Breast epithelium (tissue), 4 donors: ENCODE results near the gene DKK3. TPM values are rescaled to one million over a fixed set of nuclear protein-coding genes. Genes with fewer than 3 reads are reported as not detected.

Experiments used
- DNase-seq, 2 donors: peaks; one replicate each; pipeline ENCODE4 v3.0.0-alpha.2; 2019; ENCODE audit warnings: low spot score in 2 of 2
- H3K27ac ChIP-seq, 2 donors: fragments of 200-600 bp; sonication (generic) in 1 of 2; one replicate each; pipeline ENCODE4 v1.5.1; 2016 to 2019; ENCODE audit warnings: mild to moderate bottlenecking in 1 of 2
- H3K27me3 ChIP-seq, 2 donors: fragments of 200-600 bp; sonication (generic) in 1 of 2; one replicate each; pipeline versions ENCODE4 v1.5.1 to v1.6.0; 2017 to 2019; ENCODE audit warnings: control low read depth in 1 of 2, mild to moderate bottlenecking in 1 of 2
- H3K36me3 ChIP-seq: fragments of 200-600 bp; one replicate; pipeline ENCODE4 v1.5.1; 2019
- H3K4me1 ChIP-seq, 2 donors: fragments of 200-600 bp; sonication (generic); one replicate each; pipeline ENCODE4 v1.5.1; 2016 to 2019; ENCODE audit warnings: control low read depth in 1 of 2
- H3K4me3 ChIP-seq, 3 donors: fragments of 200-600 bp; sonication (generic); 1 replicate in 2 of 3; 2 replicates in 1 of 3; pipeline ENCODE4 v1.5.1; 2016 to 2019; ENCODE audit warnings: mild to moderate bottlenecking in 3 of 3, moderate library complexity in 2 of 3
- H3K9me3 ChIP-seq, 2 donors: fragments of 200-600 bp; sonication (generic) in 1 of 2; one replicate each; pipeline ENCODE4 v1.5.1; 2016 to 2019; ENCODE audit warnings: control low read depth in 1 of 2
- CTCF ChIP-seq, 3 donors: fragments of 450-650 bp; IDR thresholded peaks; one replicate each; pipeline ENCODE4 v1.5.1; 2016 to 2017; ENCODE audit warnings: antibody characterized with exemption in 3 of 3, mild to moderate bottlenecking in 3 of 3, moderate library complexity in 3 of 3
- POLR2A ChIP-seq: fragments of 450-650 bp; IDR thresholded peaks from one replicate; pipeline ENCODE4 v1.6.1; 2016; ENCODE audit warnings: antibody characterized with exemption, mild to moderate bottlenecking, moderate library complexity
- POLR2AphosphoS5 ChIP-seq, 3 donors: sonication (generic); formaldehyde crosslinking; IDR thresholded peaks; one replicate each; pipeline ENCODE4 v1.6.1; 2017; ENCODE audit warnings: antibody characterized with exemption in 3 of 3
- intact Hi-C: fragments of 100-400 bp; cut with DNase I; formaldehyde crosslinking; loops from one replicate; pipeline ENCODE4 v1.15.1; 2023; ENCODE audit warnings: low total_unique reads
- total RNA-seq, 3 donors: library from RNA; depleted of rRNA; stranded (reverse); fragments of >200 nt; gene quantifications; one replicate each; pipeline ENCODE4 v1.1.0, GENCODE V29; 2016

The DKK3 gene
- total RNA-seq, 3 donors from 2014 or later, result 18.2 to 88.5 (median 87.1) TPM

- no peak overlapping the region for H3K4me3 ChIP-seq
- peak overlapping the region; percentile 75 to 87 for H3K27ac ChIP-seq
- intact Hi-C loops, result no loop called here
- no peaks in the 10 kb centered on the region for H3K27me3 ChIP-seq
- H3K36me3 ChIP-seq, result no peaks in the 10 kb centered on the region
- peaks cover 18 to 31% of the 10 kb centered on the region in 2 donors for H3K4me1 ChIP-seq
- peak; percentile 64 to 70 for DNase-seq
- H3K9me3 ChIP-seq, result no peaks in the 10 kb centered on the region
- no peak for TF ChIP-seq POLR2A
- no peak for TF ChIP-seq POLR2AphosphoS5 (IDR thresholded peaks at IDR 0.05)
- no peak for TF ChIP-seq CTCF (IDR thresholded peaks at IDR 0.05)
Measured at GRCh38 chr11:11977206-11977938, 31.1 kb downstream of the DKK3 start.

DNA sequence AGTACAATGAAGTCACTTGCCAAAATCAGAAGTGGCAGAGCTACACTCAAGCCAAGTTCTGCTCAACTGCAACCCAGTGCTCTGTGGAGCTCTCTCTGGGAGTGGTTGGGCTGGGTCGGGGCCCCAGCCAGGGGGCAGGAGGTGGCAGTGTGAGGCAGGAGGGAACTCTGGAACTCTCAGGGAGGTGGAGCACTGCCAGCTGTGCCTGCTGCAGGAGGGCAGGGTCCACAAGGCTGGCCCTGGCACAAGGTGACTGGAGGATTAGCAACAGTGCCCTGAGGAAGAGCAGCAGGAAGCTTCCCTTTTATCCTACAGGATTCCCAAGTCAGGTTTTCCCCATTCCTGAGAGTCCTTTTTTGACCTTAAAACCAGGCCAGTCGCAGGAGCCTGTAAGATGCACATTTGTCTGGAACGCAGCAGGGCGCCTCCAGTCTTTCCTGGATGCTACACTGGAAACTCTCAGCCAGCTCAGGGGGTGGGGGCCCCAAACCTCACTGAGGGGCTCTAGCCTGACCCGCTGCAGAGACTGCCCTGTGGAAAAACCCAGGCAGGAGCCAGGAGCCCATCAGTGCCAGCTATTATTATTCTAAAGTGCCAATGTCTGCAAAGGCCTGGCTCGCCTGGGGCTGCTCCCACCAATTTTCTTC is 31.8 kb downstream of the DKK3 start:
- no peaks in the 10 kb centered on the region for H3K27me3 ChIP-seq
- no peaks in the 10 kb centered on the region for H3K36me3 ChIP-seq
- no peaks in the 10 kb centered on the region for H3K9me3 ChIP-seq
- no peak for TF ChIP-seq POLR2AphosphoS5 (IDR thresholded peaks at IDR 0.05)
- TF ChIP-seq CTCF (IDR thresholded peaks at IDR 0.05), result no peak
- no peak for TF ChIP-seq POLR2A
- H3K27ac ChIP-seq, result peak overlapping the region; percentile 75 to 87
- intact Hi-C loops, result no loop called here
- no peak overlapping the region for H3K4me3 ChIP-seq
- DNase-seq, result peak in 1 of 2 donors; percentile 14
- H3K4me1 ChIP-seq, result peaks cover 18 to 31% of the 10 kb centered on the region in 2 donors

- H3K27ac ChIP-seq, result peak overlapping the region in 1 of 2 donors; percentile 87
- no peaks in the 10 kb centered on the region for H3K9me3 ChIP-seq
- no peaks in the 10 kb centered on the region for H3K36me3 ChIP-seq
- H3K27me3 ChIP-seq, result no peaks in the 10 kb centered on the region
- peak in 1 of 2 donors; percentile 10 for DNase-seq
- H3K4me1 ChIP-seq, result peaks cover 18 to 31% of the 10 kb centered on the region in 2 donors
- intact Hi-C loops, result no loop called here
- no peak for TF ChIP-seq CTCF (IDR thresholded peaks at IDR 0.05)
- no peak for TF ChIP-seq POLR2AphosphoS5 (IDR thresholded peaks at IDR 0.05)
- TF ChIP-seq POLR2A, result no peak
- no peak overlapping the region for H3K4me3 ChIP-seq
Measured at GRCh38 chr11:11975201-11976092, 33.0 kb downstream of the DKK3 start.

DNA sequence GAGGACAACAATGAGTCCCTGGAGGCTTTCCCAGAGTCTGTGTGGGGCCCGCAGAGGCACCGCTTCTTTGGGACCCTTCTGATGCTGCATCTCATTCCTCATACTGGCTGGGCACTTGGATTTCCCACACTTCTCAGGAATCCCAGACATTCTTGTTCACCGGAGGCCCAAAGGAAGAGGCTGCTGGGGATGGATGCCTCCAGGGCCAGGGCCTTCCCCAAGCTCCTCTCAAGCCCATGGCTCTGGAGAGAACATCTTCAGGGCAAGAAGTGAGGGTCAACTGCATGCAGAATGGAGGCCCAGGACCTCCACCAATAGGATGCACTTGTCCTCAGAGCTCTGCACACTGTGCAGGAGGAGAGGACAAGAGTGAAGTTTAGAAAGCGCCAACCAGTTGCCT is 34.6 kb downstream of the DKK3 start:
- Histone ChIP-seq H3K36me3 (no peaks in the 10 kb centered on the region), H3K9me3 (no peaks in the 10 kb centered on the region), H3K4me3 (no peak overlapping the region), H3K27me3 (no peaks in the 10 kb centered on the region), H3K27ac (peak overlapping the region; percentile 62 to 65), H3K4me1 (peaks cover 7 to 20% of the 10 kb centered on the region in 2 donors)
- no peak for DNase-seq
- TF ChIP-seq POLR2AphosphoS5 (IDR thresholded peaks at IDR 0.05), result no peak
- no peak for TF ChIP-seq CTCF (IDR thresholded peaks at IDR 0.05)
- no peak for TF ChIP-seq POLR2A
- intact Hi-C loops, result no loop called here
